WTC11 (cell line): ENCODE data around the gene TLE7. TPM values are rescaled to one million over a fixed set of nuclear protein-coding genes. Genes with fewer than 3 reads are reported as not detected.

Source experiments
- CREM ChIP-seq: sonication (generic); formaldehyde crosslinking; IDR thresholded peaks from 2 replicates; pipeline ENCODE4 v1.8.1; 2022; ENCODE audit warnings: mild to moderate bottlenecking, missing genetic modification reagents, moderate library complexity
- FOXJ3 ChIP-seq: sonication (generic); formaldehyde crosslinking; IDR thresholded peaks from 2 replicates; pipeline ENCODE4 v1.9.0; 2021; ENCODE audit warnings: missing genetic modification reagents, mild to moderate bottlenecking, borderline replicate concordance
- JUN ChIP-seq: sonication (generic); formaldehyde crosslinking; IDR thresholded peaks from 2 replicates; pipeline ENCODE4 v1.8.0; 2023; ENCODE audit warnings: mild to moderate bottlenecking, missing genetic modification reagents
- KAT7 ChIP-seq: sonication (generic); formaldehyde crosslinking; IDR thresholded peaks from 2 replicates; pipeline ENCODE4 v1.8.1; 2023; ENCODE audit warnings: missing genetic modification reagents, mild to moderate bottlenecking, borderline replicate concordance
- NR2C2 ChIP-seq: sonication (generic); formaldehyde crosslinking; IDR thresholded peaks from 2 replicates; pipeline ENCODE4 v1.8.0; 2022; ENCODE audit warnings: mild to moderate bottlenecking, missing genetic modification reagents
- SMAD3 ChIP-seq: sonication (generic); formaldehyde crosslinking; IDR thresholded peaks from 2 replicates; pipeline ENCODE4 v1.8.0; 2022; ENCODE audit warnings: missing genetic modification reagents, mild to moderate bottlenecking, borderline replicate concordance
- TCF7 ChIP-seq: sonication (generic); formaldehyde crosslinking; IDR thresholded peaks from 2 replicates; pipeline ENCODE4 v1.8.0; 2022; ENCODE audit warnings: mild to moderate bottlenecking, low read depth, missing genetic modification reagents, moderate library complexity
- ZNF263 ChIP-seq: sonication (generic); formaldehyde crosslinking; IDR thresholded peaks from 2 replicates; pipeline ENCODE4 v1.8.1; 2022; ENCODE audit warnings: low read depth, mild to moderate bottlenecking, moderate library complexity, missing genetic modification reagents
- ZNF396 ChIP-seq: fragments of 250-450 bp; sonication (Bioruptor Pico); IDR thresholded peaks from 2 replicates; pipeline ENCODE4 v1.8.0; 2021; ENCODE audit warnings: mild to moderate bottlenecking, moderate library complexity, borderline replicate concordance
- total RNA-seq: library from RNA; stranded (reverse); gene quantifications from 3 replicates; pipeline ENCODE4 v1.2.3, GENCODE V29; 2021
- TF ChIP-seq, protein P1 (sequence below): sonication (generic); formaldehyde crosslinking; IDR thresholded peaks from 2 replicates; pipeline ENCODE4 v1.8.0; 2023; ENCODE audit warnings: missing genetic modification reagents, mild to moderate bottlenecking, borderline replicate concordance
- TF ChIP-seq, protein P2 (sequence below): fragments of 250-450 bp; sonication (Bioruptor Pico); conservative IDR thresholded peaks from 2 replicates; pipeline ENCODE4 v1.9.0; 2021; ENCODE audit warnings: mild to moderate bottlenecking
- TF ChIP-seq, protein P3 (sequence below): sonication (generic); formaldehyde crosslinking; IDR thresholded peaks from 2 replicates; pipeline ENCODE4 v1.8.0; 2022; ENCODE audit warnings: mild to moderate bottlenecking, missing genetic modification reagents
- TF ChIP-seq, protein P4 (sequence below): sonication (generic); formaldehyde crosslinking; IDR thresholded peaks from 2 replicates; pipeline ENCODE4 v1.8.1; 2023; ENCODE audit warnings: mild to moderate bottlenecking, missing genetic modification reagents
- TF ChIP-seq, protein P5 (sequence below): sonication (generic); formaldehyde crosslinking; IDR thresholded peaks from 2 replicates; pipeline ENCODE4 v1.8.0; 2022; ENCODE audit warnings: missing genetic modification reagents
- TF ChIP-seq, protein P6 (sequence below): sonication (generic); formaldehyde crosslinking; IDR thresholded peaks from 2 replicates; pipeline ENCODE4 v1.8.1; 2023; ENCODE audit warnings: mild to moderate bottlenecking, moderate library complexity, missing genetic modification reagents
- TF ChIP-seq, protein P7 (sequence below): sonication (generic); formaldehyde crosslinking; IDR thresholded peaks from 2 replicates; pipeline ENCODE4 v1.8.1; 2022; ENCODE audit warnings: missing genetic modification reagents, borderline replicate concordance
- TF ChIP-seq, protein P8 (sequence below): fragments of 250-450 bp; sonication (Bioruptor Pico); IDR thresholded peaks from 2 replicates; pipeline ENCODE4 v1.9.0; 2021; ENCODE audit warnings: mild to moderate bottlenecking, borderline replicate concordance

TLE7 gene
- total RNA-seq, 1 experiment from 2014 or later: 0.55 TPM

DNA sequence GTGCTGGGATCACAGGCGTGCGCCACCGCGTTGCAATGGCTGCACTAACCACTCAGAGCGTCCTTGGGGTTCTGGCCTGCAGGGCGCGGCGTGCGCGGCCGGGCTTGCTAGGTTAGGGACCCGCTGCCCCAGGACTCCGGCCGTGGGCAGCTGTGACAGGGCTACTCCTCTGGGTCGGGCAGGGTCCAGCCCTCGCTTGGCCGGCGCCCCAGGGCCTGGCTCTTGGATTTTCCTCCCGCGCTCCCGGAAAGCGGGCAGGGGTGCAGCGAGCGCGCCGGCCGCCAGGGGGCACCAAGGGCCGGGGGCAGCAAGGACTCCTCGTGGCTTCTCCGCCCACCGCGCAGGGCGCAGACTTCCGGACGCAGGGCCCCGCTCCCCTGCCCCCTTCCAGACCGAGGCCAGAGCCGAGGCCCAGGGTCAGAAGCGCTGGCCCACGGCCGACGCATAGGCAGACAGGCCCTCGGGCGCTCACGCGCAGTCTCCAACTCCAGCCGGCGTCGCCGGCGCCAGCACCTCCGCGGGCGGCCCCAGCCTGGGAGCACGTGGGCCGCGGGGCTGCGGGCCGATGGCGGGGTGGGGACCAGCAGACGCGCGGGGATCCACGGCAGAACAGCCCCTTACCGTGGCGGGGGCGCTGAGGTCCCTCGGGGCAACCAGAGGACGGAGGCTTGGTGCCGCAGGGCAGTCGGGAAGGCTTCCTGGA is 355 bp downstream of the TLE7 start (continued):
- TF ChIP-seq, protein P1, sequence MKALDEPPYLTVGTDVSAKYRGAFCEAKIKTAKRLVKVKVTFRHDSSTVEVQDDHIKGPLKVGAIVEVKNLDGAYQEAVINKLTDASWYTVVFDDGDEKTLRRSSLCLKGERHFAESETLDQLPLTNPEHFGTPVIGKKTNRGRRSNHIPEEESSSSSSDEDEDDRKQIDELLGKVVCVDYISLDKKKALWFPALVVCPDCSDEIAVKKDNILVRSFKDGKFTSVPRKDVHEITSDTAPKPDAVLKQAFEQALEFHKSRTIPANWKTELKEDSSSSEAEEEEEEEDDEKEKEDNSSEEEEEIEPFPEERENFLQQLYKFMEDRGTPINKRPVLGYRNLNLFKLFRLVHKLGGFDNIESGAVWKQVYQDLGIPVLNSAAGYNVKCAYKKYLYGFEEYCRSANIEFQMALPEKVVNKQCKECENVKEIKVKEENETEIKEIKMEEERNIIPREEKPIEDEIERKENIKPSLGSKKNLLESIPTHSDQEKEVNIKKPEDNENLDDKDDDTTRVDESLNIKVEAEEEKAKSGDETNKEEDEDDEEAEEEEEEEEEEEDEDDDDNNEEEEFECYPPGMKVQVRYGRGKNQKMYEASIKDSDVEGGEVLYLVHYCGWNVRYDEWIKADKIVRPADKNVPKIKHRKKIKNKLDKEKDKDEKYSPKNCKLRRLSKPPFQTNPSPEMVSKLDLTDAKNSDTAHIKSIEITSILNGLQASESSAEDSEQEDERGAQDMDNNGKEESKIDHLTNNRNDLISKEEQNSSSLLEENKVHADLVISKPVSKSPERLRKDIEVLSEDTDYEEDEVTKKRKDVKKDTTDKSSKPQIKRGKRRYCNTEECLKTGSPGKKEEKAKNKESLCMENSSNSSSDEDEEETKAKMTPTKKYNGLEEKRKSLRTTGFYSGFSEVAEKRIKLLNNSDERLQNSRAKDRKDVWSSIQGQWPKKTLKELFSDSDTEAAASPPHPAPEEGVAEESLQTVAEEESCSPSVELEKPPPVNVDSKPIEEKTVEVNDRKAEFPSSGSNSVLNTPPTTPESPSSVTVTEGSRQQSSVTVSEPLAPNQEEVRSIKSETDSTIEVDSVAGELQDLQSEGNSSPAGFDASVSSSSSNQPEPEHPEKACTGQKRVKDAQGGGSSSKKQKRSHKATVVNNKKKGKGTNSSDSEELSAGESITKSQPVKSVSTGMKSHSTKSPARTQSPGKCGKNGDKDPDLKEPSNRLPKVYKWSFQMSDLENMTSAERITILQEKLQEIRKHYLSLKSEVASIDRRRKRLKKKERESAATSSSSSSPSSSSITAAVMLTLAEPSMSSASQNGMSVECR (CRISPR knock-in tag): no peak
- TF ChIP-seq CREM (CRISPR knock-in tag): no peak
- TF ChIP-seq, protein P2, sequence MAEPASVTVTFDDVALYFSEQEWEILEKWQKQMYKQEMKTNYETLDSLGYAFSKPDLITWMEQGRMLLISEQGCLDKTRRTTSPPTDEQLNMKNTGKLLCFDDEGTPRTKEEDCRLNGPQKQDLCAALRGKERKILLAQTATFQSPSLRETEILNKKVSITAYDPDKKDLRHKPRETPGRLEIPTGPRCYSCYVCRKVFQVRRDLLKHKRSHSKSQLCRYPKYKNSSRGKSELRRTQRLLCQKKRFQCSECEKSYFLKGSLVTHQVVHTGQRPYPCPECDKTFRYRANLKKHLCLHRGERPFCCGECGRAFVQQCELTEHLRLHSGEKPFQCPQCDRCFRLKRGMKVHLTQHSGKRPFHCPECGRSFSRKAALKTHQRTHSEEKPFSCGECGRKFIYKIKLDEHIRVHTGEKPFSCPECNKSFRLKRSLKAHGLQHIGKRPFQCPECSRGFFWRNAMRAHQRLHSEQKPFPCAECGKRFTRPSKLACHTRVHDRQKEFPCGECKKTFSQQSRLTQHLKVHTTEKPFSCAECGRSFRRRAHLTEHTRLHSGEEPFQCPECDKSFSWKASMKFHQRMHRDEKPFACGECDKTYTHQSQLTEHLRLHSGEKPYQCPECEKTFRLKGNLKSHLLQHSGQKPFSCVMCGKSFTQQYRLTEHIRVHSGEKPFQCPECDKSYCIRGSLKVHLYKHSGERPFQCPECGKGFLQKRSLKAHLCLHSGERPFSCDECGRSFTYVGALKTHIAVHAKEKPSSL: no peak
- TF ChIP-seq, protein P3, sequence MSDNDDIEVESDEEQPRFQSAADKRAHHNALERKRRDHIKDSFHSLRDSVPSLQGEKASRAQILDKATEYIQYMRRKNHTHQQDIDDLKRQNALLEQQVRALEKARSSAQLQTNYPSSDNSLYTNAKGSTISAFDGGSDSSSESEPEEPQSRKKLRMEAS (CRISPR knock-in tag): peak; percentile 71; the same call in 1 of the 2 replicates
- TF ChIP-seq, protein P4, sequence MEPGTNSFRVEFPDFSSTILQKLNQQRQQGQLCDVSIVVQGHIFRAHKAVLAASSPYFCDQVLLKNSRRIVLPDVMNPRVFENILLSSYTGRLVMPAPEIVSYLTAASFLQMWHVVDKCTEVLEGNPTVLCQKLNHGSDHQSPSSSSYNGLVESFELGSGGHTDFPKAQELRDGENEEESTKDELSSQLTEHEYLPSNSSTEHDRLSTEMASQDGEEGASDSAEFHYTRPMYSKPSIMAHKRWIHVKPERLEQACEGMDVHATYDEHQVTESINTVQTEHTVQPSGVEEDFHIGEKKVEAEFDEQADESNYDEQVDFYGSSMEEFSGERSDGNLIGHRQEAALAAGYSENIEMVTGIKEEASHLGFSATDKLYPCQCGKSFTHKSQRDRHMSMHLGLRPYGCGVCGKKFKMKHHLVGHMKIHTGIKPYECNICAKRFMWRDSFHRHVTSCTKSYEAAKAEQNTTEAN (CRISPR knock-in tag): no peak
- no peak for TF ChIP-seq TCF7
- TF ChIP-seq FOXJ3 (CRISPR knock-in tag): no peak
- TF ChIP-seq, protein P5, sequence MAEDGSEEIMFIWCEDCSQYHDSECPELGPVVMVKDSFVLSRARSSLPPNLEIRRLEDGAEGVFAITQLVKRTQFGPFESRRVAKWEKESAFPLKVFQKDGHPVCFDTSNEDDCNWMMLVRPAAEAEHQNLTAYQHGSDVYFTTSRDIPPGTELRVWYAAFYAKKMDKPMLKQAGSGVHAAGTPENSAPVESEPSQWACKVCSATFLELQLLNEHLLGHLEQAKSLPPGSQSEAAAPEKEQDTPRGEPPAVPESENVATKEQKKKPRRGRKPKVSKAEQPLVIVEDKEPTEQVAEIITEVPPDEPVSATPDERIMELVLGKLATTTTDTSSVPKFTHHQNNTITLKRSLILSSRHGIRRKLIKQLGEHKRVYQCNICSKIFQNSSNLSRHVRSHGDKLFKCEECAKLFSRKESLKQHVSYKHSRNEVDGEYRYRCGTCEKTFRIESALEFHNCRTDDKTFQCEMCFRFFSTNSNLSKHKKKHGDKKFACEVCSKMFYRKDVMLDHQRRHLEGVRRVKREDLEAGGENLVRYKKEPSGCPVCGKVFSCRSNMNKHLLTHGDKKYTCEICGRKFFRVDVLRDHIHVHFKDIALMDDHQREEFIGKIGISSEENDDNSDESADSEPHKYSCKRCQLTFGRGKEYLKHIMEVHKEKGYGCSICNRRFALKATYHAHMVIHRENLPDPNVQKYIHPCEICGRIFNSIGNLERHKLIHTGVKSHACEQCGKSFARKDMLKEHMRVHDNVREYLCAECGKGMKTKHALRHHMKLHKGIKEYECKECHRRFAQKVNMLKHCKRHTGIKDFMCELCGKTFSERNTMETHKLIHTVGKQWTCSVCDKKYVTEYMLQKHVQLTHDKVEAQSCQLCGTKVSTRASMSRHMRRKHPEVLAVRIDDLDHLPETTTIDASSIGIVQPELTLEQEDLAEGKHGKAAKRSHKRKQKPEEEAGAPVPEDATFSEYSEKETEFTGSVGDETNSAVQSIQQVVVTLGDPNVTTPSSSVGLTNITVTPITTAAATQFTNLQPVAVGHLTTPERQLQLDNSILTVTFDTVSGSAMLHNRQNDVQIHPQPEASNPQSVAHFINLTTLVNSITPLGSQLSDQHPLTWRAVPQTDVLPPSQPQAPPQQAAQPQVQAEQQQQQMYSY (CRISPR knock-in tag): no peak
- TF ChIP-seq NR2C2 (CRISPR knock-in tag): no peak
- TF ChIP-seq ZNF263: peak; percentile 41; the same call in 1 of the 2 replicates
- TF ChIP-seq KAT7 (CRISPR knock-in tag): no peak
- peak; percentile 54; the same call in 1 of the 2 replicates for TF ChIP-seq SMAD3 (CRISPR knock-in tag)
- no peak for TF ChIP-seq ZNF396 (CRISPR knock-in tag)
- no peak for TF ChIP-seq JUN (CRISPR knock-in tag)
- TF ChIP-seq, protein P6, sequence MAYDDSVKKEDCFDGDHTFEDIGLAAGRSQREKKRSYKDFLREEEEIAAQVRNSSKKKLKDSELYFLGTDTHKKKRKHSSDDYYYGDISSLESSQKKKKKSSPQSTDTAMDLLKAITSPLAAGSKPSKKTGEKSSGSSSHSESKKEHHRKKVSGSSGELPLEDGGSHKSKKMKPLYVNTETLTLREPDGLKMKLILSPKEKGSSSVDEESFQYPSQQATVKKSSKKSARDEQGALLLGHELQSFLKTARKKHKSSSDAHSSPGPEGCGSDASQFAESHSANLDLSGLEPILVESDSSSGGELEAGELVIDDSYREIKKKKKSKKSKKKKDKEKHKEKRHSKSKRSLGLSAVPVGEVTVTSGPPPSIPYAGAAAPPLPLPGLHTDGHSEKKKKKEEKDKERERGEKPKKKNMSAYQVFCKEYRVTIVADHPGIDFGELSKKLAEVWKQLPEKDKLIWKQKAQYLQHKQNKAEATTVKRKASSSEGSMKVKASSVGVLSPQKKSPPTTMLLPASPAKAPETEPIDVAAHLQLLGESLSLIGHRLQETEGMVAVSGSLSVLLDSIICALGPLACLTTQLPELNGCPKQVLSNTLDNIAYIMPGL (CRISPR knock-in tag): no peak
- TF ChIP-seq, protein P7, sequence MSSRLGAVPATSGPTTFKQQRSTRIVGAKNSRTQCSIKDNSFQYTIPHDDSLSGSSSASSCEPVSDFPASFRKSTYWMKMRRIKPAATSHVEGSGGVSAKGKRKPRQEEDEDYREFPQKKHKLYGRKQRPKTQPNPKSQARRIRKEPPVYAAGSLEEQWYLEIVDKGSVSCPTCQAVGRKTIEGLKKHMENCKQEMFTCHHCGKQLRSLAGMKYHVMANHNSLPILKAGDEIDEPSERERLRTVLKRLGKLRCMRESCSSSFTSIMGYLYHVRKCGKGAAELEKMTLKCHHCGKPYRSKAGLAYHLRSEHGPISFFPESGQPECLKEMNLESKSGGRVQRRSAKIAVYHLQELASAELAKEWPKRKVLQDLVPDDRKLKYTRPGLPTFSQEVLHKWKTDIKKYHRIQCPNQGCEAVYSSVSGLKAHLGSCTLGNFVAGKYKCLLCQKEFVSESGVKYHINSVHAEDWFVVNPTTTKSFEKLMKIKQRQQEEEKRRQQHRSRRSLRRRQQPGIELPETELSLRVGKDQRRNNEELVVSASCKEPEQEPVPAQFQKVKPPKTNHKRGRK (CRISPR knock-in tag): no peak
- TF ChIP-seq, protein P8, sequence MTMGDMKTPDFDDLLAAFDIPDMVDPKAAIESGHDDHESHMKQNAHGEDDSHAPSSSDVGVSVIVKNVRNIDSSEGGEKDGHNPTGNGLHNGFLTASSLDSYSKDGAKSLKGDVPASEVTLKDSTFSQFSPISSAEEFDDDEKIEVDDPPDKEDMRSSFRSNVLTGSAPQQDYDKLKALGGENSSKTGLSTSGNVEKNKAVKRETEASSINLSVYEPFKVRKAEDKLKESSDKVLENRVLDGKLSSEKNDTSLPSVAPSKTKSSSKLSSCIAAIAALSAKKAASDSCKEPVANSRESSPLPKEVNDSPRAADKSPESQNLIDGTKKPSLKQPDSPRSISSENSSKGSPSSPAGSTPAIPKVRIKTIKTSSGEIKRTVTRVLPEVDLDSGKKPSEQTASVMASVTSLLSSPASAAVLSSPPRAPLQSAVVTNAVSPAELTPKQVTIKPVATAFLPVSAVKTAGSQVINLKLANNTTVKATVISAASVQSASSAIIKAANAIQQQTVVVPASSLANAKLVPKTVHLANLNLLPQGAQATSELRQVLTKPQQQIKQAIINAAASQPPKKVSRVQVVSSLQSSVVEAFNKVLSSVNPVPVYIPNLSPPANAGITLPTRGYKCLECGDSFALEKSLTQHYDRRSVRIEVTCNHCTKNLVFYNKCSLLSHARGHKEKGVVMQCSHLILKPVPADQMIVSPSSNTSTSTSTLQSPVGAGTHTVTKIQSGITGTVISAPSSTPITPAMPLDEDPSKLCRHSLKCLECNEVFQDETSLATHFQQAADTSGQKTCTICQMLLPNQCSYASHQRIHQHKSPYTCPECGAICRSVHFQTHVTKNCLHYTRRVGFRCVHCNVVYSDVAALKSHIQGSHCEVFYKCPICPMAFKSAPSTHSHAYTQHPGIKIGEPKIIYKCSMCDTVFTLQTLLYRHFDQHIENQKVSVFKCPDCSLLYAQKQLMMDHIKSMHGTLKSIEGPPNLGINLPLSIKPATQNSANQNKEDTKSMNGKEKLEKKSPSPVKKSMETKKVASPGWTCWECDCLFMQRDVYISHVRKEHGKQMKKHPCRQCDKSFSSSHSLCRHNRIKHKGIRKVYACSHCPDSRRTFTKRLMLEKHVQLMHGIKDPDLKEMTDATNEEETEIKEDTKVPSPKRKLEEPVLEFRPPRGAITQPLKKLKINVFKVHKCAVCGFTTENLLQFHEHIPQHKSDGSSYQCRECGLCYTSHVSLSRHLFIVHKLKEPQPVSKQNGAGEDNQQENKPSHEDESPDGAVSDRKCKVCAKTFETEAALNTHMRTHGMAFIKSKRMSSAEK: no peak
